ENCODE measurements around the gene FAM184B.
"Not testable (repeated sequence)": the region's sequence is repeated elsewhere in the genome, so short reads cannot be mapped to it uniquely, and the experiment has no call there.

FAM184B gene

DNA sequence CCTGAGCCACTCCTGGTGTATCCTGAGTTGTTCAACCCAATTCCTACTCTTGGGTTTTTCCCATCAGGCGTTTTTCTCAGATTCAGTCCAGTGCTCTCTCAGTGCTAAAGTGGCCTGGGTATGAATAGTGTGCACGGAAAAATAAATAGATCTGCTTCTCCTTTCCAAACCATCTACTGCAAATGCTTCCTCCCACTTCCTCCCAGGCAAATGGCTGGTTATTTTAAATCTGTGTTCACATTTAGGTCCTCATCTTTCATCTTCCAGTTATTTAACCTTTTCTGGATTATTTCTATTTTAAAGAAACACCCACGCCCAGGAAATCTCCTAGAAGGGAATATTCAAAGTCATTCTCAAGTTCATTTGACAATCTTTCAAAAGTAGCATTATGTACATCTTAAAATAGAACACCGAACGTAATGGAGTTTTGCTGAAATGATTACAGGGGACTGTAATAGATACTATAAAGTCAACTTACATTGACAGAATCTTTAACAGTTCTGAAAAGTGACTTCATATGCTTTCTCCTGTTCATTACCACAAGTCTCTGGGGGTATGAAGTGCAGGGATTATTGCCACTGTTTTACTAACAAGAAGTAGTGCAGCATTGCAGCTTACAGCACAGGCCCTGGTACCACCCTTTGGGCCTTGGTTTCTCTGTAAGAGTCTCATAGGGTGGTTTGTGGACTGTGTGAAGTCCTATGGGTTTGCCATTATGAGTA, 100.7 kb downstream of the FAM184B start:
- DNase-seq: no peak

DNA sequence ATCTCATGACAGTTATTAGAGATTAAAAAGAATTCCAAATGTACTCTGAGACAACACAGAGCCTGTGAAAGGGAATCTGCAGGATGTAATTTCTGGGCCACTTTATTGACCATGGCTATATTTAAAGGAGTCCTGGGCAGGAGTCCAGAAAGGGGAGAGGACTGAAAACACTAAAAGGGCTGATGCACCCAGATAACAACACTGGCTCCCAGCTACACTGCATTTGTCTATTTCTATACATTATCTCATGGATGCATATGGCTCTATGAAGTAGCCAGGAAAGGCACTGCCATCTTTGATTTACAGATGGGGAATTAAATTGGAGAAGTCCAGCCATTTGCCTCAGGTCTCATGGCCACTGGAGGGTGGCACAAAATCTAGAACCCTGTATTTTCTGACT, 111.0 kb downstream of the FAM184B start:
- no peak for DNase-seq

DNA sequence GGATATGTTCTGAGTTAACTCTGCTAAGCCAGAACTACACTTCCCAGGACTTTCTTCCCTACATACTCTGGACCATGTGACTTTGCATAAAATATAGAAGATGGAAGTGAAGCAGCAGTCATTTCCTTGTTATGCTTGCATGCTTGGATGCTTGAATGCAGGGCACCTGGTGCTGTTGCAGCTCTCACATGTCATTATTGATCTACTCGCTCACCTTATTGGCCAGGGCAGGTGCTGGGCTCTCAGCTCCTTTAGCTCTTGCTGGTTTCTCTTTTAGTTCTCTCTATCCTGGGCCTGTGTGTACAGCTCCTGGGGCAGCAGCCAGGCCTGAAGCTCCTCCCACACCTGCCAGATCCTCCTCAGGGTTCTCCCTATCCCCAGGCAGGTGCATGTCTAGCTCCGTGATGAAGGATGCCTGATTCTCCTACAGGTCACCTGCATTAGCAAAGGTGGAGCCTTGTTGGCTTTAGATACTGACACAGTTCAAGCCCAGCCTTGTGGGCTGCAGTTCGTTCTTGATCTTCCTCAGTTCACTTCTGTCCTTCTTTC, 113.7 kb downstream of the FAM184B start:
- no peak for DNase-seq

DNA sequence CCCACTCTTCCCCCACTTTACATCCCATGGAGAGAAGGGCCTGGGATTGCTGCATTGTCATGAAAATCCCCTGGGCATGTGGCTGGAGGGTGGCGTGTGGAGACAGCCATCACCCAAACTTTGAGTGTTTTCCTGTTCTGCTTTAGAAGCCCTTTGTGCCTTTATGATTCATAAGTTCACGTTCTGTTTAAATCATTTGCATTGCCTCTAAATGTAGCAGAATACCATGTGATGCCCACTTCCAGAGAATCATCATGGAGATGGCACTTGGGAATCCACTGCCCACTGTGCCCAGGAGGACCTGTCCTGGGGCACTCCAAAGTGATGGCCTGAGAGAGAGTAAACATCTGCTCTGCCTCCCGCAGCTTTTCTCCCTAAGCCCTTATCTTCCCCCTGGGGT, 114.2 kb downstream of the FAM184B start:
- no peak for DNase-seq

DNA sequence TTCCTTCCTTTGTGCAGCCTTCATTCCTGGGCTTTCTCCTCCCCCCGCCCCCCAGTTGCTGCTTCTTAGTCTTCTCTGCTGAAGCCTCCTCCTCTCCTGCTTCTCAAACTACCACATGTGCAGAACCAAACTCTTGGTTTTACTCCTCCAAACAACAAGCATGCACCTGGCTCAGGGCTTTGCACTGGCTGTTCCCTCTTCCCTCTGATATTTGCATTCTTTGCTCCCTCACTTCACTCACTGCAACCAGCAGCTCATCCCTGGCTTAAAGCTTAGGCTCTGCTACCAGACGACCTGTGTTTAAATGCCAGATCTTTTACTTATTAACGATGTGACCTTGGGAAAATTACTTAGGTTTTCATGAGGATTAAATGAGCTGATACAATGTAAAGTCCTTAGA, 115.6 kb downstream of the FAM184B start:
- no peak for DNase-seq

DNA sequence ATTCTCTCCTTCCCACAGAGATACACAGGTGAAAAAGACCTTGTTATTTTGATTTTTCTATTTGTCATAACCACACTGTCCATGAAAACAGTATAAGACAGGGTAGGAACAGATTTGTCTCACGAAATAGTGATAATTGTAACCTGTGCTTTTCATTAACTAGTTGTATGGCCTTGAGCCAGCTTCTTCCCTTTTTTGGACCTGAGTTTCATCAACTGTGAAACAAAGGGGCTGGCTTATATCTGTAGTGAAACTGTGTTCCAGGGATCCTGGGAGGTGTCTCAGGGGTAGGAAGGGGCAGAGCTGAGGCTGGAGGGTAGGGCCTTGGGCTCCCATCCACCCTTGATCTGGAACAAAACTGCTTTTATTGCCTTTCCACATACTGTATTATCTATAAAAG, 116.1 kb downstream of the FAM184B start:
- no peak for DNase-seq

DNA sequence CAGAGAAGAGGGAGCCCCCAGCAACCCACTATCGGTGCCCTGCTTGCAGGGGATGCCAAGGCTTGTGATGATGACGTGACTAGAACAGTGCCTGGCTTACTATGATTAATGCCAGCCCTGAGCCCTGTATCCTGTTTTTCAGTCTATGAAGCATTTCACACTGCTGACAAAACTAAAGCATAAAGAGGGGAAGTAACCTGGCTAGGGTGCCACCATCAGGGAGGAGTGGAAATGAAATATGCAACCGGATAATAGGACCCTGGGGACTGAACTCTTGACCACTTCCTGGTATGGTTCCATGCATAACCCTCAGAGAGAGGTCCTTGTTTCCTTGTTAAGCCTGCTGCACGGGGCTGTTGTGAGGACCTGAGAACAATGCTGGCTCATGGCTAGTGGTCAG, 116.7 kb downstream of the FAM184B start:
- DNase-seq: peak; percentile 34

DNA sequence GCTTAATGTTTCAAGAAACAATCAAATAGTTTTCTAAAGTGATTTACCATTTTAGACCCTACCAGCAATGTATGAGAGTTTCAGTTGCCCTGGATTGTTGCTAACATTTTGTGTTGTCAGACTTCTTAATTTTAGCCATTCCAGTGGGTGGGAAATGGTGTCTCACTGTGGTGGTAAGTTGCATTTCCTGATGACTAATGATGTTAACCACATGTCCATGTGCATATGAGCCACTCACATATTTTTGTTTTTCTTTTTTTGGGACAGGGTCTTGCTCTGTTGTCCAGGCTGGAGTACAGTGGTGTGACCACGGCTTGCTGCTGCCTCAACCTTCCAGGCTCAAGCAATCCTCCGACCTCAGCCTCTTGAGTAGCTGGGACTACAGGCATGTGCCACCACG, 118.7 kb downstream of the FAM184B start:
- no peak for DNase-seq

DNA sequence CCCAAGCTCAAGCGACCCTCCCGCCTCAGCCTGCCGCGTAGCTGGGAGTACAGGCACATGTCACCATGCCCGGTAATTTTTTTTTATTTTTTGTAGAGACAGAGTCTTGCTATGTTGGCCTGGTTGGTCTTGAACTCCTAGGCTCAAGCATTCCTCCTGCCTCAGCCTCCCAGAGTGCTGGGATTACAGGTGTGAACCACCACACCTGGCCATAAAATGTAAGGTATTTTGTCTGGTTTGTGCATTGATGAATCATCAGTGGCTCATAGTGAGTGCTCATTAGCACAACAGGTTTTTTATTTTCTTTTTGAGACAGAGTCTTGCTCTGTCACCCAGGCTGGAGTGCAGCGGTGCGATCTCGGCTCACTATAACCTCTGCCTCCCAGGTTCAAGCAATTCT, 122.2 kb downstream of the FAM184B start:
- DNase-seq: not testable (repeated sequence)

DNA sequence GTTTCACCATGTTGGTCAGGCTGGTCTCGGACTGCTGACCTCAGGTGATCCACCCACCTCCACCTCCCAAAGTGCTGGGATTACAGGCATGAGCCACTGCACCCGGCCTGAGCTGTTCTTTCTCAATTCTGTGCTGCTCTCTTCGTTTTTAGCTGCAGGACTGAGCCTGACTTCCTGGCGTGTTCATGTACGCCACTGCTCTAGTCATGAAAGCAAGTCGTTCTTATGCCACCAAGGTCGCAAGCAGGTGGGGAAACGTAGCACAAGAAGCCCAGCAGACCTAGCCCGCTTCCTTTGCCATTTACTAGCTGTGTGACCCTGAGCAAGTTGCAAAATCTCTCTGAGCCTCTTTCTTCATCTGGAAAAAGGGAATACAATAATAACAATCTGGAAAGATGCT, 123.6 kb downstream of the FAM184B start:
- no peak for DNase-seq

DNA sequence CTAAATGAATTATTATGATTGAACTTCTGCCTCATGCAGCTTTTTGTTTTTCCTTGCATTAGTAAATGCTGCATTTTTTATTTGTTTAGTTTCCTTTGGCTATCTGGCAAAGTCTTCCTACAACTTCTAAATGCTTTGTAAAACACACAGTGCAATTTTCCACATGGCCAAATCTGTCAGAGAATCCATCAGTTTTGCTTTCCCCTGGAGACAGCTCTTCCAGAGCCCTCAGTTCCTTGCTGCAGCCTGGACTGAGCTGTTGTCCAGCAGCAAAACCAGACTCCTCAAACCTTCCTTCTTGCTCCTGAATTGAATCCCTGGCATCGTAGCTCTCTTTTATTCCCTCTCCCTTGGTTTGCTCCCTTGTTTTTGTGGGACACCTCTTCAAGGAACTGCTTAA, 124.3 kb downstream of the FAM184B start:
- no peak for DNase-seq

DNA sequence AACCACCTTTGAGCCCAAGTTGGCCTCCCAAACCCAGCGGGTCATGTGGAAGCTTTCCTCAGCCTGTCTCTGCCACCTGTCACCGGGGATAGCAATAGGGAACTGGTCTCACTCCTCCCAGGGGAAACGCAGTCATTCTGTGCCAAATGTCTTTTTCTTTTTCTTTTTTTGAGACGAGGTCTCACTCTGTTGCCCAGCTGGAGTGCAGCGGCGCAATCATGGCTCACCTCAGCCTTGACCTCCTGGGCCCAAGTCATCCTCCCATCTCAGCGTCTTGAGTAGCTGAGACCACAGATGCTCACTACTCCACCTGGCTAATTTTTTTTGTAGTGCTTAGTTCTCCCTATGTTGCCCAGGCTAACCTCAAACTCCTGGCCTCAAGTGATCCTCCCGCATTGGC, 126.7 kb downstream of the FAM184B start:
- no peak for DNase-seq

DNA sequence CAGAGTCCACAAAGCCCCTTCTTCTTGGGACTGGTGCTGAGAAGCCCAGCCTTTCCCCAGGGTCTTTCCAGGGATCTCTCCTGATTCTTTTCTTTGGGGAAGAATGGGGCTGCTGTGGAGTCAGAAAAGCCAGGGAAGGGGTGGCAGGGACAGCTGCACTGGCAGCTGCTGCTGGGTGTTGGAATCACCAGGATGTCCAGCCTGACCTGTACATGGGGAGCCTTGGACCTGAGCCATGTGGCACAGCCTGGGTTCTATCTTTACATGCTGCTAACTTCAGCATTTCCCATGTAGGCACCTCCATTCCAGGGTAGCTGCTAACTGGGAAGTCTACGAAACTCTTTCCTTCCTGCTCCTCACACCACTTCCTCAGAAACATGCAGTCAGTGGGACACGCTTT, 131.0 kb downstream of the FAM184B start:
- no peak for DNase-seq

DNA sequence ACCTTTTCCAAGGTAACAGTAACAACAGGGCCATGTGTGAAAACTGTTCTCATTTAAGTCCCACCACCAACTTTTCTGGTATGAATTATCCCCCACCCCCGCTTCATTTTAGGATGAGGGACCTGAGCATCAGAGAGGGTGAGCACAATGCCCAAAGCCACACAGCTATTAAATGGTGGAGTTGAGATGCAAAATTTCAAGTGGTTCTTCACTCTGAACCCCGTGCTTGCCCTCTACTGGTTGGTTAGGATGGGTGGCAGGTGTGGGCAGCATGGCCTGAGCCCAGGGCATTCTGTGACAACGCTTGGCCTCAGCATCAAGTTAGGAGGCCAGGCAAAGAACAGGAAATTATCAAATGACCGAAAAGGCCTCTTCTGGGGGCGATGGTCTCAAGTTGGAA, 133.5 kb downstream of the FAM184B start:
- no peak for DNase-seq

DNA sequence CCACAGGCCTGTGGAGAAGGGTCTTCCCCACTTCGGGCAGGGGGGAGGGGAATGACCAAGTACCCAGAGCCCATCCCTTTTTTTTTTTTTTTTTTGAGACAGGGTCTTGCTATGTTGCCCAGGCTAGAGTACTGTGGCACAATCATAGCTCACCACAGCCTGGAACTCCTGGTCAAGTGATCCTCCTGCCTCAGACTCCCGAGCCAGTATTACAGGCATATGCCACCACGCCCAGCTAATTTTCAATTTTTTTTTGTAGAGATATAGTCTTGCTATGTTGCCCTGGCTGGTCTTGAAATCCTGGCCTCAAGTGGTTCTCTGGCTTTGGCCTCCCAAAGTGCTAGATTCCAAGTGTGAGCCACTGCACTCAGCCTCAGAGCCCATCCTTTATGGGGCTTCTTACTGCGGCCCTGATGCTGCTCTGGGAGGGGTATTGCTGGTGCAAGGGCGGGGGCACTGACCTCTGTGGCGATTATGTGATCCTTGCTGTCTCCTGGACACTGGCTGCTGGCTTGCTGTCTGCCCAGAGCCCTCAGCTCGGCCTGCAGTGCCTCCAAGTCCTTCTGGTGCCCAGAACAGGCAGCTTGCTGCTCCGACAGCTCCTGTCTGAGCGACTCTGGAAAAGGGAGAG, 134.1 kb downstream of the FAM184B start:
- no peak for DNase-seq

DNA sequence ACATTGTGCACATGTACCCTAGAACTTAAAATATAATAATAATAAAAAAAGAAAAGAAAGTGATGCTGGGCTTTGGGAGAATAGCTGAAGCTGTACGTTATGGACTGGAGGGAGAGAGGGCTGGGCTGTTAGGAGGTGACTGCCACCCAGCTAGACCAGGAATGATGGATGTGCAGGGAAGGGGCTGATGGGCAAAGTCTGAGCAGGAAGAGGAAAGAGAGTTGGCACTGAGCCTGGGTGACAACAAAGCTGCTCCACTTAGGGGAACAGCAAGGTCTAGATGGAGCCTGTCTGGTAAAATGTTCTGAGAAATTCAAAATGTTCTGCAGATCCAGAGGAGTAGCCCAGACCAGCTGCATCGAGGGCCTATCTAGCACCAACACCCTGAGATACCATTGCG, 134.7 kb downstream of the FAM184B start:
- DNase-seq: no peak

DNA sequence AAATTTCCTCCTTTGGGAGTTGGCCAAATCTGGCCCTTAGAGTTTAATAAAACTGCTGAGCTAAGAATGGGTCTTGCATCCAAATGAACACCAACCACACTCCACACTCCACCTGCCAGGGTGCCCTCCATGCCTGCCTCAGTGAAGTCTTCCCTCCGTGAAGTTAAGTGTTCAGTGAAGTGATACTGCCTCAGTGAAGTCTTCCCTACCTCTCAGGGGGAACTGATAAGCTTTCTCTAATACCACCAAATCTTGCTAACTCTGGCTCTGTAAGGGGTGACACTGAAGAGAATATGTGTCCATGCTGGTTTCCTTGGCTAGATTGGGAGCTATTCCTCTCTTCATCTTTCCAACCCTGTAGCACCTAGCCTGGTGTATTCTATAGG, 139.0 kb downstream of the FAM184B start:
- DNase-seq: no peak

DNA sequence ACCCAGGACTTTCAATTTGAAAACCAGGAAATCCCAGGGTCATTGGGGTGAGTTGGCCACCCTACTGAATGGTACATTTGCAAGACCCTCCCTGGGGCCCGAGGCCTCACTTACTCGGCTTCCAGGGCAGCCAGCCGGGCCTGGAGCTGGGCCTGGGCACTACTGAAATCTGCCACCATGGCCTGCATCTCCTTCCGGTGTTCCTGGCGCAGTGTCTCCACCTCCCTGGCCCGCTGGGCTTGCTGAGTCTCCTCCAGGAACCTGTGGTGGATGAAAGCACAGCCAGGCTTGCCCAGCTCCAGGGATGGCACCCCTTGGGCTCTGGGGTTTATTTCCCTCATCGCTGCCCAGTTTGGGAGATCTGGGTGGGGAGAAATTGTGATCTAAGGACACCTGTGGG, 142.3 kb downstream of the FAM184B start:
- DNase-seq: no peak

DNA sequence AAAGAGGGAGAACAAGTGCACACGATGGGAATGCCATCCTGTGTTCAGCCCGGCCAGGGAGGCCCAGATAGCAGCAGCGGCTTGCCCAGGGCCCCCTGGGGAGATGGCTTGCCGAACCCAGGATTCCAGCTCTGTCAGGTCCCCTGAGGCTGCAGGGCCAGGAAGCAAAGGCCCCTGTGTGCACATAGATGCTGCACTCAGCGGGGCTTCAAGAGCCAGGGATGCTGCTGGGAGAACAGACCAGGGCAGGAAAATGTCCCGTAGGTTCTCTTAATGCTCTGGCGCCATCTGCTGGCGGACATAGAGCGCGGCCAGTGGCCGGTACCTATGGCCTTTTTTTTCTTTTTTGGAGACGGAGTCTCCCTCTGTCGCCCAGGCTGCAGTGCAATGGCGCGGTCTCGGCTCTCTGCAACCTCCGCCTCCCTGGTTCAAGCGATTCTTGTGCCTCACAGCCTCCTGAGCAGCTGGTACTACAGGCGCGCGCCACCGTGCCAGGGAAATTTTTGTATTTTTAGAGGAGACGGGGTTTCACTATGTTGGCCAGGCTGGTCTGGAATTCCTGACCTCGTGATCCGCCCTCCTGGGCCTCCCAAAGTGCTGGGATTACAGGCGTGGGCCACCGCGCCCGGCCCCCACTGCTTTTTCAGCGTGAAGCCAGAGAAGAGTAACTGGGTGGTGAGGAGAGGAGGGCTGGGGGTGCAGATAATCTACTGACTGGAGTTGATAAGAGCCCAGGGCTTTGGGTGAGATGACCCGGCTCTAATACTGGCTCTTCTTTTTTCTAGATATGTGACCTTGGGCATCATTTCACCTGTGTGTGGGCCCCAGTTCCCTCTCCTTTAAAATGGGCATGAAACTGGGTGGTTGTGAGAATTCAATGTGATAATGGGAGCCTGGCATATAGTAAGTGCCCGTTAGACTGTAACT, 144.5 kb downstream of the FAM184B start:
- peak; percentile 91 for DNase-seq

DNA sequence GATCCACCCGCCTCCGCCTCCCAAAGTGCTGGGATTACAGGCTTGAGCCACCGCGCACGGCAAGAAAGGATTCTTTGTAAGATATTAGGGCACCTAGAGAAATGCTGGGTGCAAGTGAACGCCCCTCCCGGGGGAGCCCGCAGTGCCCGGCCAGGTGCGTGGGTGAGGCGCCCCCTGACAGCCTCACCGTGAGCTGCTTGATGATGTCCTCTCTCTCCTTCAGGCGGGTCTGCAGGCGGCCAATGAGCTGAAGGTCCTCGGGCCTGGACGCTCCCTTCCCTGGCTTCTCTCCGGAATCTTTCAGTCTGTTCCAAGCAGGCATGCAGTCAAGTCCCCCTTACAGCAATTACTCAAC, 145.1 kb downstream of the FAM184B start:
- DNase-seq: no peak

DNA sequence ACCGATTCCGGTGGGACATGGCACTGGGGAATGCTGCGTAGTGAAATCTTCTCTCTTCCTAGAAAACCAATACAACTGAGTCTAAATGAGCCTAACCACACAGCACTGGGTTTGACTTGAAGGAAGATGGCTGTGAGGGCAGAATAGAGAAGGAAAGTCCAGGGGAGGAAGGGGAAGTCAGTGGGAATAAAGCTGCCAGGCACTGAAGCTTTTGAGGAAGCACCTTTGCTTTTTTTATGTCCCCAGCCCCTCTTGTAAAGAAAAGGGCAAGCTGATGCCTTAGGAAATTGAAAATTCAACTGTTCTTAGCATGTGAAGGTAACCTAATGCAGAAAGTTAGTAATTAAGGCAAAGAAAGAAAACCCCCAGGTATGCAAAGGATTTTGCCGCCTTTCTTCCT, 146.4 kb downstream of the FAM184B start:
- DNase-seq: no peak

DNA sequence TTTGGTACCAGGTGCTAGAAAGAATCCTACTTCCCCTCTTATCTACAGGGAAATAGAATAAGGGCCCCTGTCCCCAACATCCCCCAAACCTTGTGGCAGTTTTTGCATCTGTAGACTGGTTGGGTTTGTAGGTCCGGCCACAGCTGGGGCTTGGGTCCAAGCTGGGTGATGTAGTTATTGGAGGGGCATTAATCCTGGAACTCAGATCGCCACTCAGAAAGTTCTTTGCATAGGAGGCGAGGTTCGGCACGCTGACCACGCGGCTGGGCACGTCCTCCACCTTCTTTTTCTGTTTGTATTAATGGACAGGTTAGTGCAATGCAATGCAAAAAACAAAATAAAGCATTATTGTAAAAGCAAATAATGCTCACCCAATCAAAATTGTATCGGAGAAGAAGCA, 147.8 kb downstream of the FAM184B start:
- DNase-seq: no peak

DNA sequence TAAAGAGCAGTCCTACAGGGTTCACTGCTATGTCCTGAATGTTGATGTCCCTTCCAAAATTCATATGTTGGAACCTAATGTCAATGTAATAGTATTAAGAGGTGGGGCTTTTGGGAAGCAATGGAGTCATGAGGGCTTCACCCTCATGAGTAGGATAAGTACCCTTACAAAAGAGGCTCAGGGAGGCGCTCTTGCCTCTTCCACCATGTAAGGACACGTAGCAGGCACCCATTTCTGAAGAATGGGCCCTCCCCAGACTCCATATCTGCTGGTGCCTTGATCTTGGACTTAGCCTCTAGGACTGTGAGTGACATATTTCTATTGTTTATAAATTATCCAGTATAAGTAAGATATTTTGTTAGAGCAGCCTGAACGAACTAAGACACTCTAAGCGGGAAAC, 151.2 kb downstream of the FAM184B start:
- DNase-seq: no peak

DNA sequence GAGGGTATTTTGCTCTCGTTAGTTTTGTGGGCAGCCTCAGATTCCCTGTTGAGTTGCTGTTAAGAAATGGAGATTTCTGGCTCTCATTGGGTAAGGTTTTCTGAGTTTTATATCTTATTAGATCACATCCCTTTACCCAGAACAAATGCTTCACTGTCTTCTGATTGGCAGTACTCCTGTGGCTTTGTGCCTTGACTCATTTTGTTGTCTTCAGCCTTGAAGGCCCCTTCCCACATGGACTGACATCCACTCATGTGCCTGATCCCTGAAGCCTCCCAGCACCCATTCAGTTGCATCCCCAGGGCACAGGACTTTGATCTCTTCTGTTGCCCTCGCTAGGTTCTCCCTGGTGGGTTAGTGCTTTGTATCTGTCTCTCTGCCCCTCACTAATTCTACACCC, 156.6 kb downstream of the FAM184B start:
- DNase-seq: no peak

Measured in islet precursor cell (in vitro differentiated cells).